Stimulated activated CD8-positive, alpha-beta memory T cell treated with anti-CD3 and anti-CD28 coated beads, Interleukin-12 subunit alpha, Interleukin-12 subunit beta, amount 100 ng/mL, for 4 hours (primary cell): ENCODE results near the gene SYCP2.

Source experiments
- DNase-seq: peaks from one replicate; pipeline ENCODE4 v3.0.0-alpha.2; 2020; ENCODE audit warnings: low read depth

SYCP2 gene

GRCh38 chr20:59821201-59821600 lies 112.2 kb downstream of the SYCP2 start:
- DNase-seq: no peak

GRCh38 chr20:59820204-59821041 lies 113.0 kb downstream of the SYCP2 start:
- no peak for DNase-seq

- DNase-seq: no peak
These were observed 113.8 kb downstream of the SYCP2 start for GRCh38 chr20:59819496-59820203.

GRCh38 chr20:59818911-59819310 lies 114.5 kb downstream of the SYCP2 start:
- DNase-seq: no peak

GRCh38 chr20:59817846-59818615 lies 115.4 kb downstream of the SYCP2 start:
- DNase-seq: no peak

- no peak for DNase-seq
These were observed 116.0 kb downstream of the SYCP2 start for GRCh38 chr20:59817406-59817805.

GRCh38 chr20:59816146-59816738 lies 117.2 kb downstream of the SYCP2 start:
- no peak for DNase-seq

- DNase-seq: no peak
These were observed 118.5 kb downstream of the SYCP2 start for GRCh38 chr20:59814840-59815340.

GRCh38 chr20:59813948-59814839 lies 119.2 kb downstream of the SYCP2 start:
- DNase-seq: no peak
